Activated T-helper 9 cell treated with anti-CD3 and anti-CD28 coated beads, Interleukin-2, amount 50 U/mL, for 16 hours (primary cell): ENCODE measurements around the gene PRR4.

Experiments
- DNase-seq: peaks from one replicate; pipeline ENCODE4 v3.0.0-alpha.2; 2020; ENCODE audit warnings: low read depth

The PRR4 gene

DNA sequence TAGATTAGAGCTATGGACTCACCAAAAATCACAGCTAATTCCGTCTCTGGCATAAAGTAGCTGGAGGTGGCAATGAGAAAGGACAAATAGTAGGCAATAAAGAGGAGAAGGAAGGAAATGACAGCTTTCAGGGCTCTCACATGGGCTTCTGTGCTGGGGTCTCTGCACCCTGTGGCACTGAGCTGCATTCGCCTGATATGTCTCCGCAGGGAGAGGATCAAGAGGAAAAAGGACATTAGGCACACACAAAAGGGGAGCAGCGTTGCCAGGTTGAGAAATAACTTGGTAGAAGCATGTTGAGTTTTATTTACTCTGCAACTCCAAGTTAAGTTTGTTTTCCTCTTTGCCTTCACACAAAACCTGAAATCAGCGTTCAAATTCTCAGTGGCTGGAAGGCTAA, 47.5 kb downstream of the PRR4 start:
- DNase-seq = no peak
